OCI-LY1 (cell line): Measurements from ENCODE around the gene NUP153.
"Not testable (repeated sequence)": the region's sequence is repeated elsewhere in the genome, so short reads cannot be mapped to it uniquely, and the experiment has no call there.

Experiments
- CTCF ChIP-seq: fragments of 200-600 bp; sonication (generic), shearing (Covaris generic); IDR thresholded peaks from 2 replicates; pipeline ENCODE4 v1.5.1; 2017; ENCODE audit warnings: mild to moderate bottlenecking, antibody characterized with exemption, low read length, moderate library complexity, mixed read lengths
- EZH2 ChIP-seq: fragments of 200-600 bp; sonication (generic), shearing (Covaris generic); IDR thresholded peaks from 2 replicates; pipeline ENCODE4 v1.8.0; 2017; ENCODE audit warnings: borderline replicate concordance, mixed run types, mild to moderate bottlenecking, antibody characterized with exemption, low read length, moderate library complexity, mixed read lengths

DNA sequence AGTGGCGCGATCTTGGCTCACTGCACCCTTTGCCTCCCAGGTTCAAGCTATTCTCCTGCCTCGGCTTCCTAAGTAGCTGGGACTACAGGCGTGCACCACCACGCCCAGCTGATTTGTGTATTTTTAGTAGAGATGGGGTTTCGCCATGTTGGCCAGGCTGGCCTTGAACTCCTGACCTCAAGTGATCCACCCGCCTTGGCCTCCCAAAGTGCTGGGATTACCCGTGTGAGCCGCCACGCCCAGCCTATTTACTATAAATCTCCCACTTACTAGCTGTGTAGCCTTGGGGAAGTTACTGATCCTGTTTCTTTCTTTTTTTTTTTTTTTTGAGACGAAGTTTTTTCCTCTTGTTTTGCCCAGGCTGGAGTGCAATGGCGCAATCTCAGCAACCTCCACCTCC lies 1.3 kb upstream of the NUP153 start:
- TF ChIP-seq CTCF, EZH2: not testable (repeated sequence)
